ENCODE results near the gene PHF1. TPM values are rescaled to one million over a fixed set of nuclear protein-coding genes. Genes with fewer than 3 reads are reported as not detected.
"Not testable (repeated sequence)": the region's sequence is repeated elsewhere in the genome, so short reads cannot be mapped to it uniquely, and the experiment has no call there.

The PHF1 gene
- total RNA-seq, 2 experiments from 2014 or later = 31.9 to 32.6 TPM

- intact Hi-C loops (cut with micrococcal nuclease) = loop anchor here (5.0 kb wide), 1 partner anchor 34 kb away; no protein-coding TSS in a partner anchor
- no peaks in the 10 kb centered on the region for H3K9me3 Mint-ChIP-seq
- H3K36me3 Mint-ChIP-seq (ENCODE audit: low read depth) = peaks cover 36% of the 10 kb centered on the region
- no peak for TF ChIP-seq CTCF (IDR thresholded peaks at IDR 0.05)
- POLR2A ChIA-PET = interaction anchor here (1.4 to 2.5 kb wide), 3 partner anchors 8 to 14 kb away, joined by 4 to 9 read pairs (median 5); no protein-coding TSS in a partner anchor
- peak overlapping the region; percentile 89 for H3K4me3 Mint-ChIP-seq
- ATAC-seq (no peak), DNase-seq (no peak)
- no peak overlapping the region for H3K27ac Mint-ChIP-seq
- CTCF ChIA-PET = no interaction called here
- peaks cover 36% of the 10 kb centered on the region for H3K4me1 Mint-ChIP-seq (ENCODE audit: low read depth)
- no peaks in the 10 kb centered on the region for H3K27me3 Mint-ChIP-seq
Measured at GRCh38 chr6:33392979-33393378, 17.8 kb upstream of the PHF1 start.

- CTCF ChIA-PET = interaction anchor here (1.2 to 2.6 kb wide), 2 partner anchors 10 to 12 kb away, joined by 3 to 7 read pairs; no protein-coding TSS in a partner anchor
- POLR2A ChIA-PET = no interaction called here
- no peaks in the 10 kb centered on the region for H3K9me3 Mint-ChIP-seq
- TF ChIP-seq CTCF (IDR thresholded peaks at IDR 0.05) = no peak
- H3K36me3 Mint-ChIP-seq (ENCODE audit: low read depth) = peaks cover 58% of the 10 kb centered on the region
- no peak overlapping the region for H3K4me3 Mint-ChIP-seq
- H3K27ac Mint-ChIP-seq = no peak overlapping the region
- ATAC-seq (no peak), DNase-seq (no peak)
- intact Hi-C loops (cut with micrococcal nuclease) = no loop called here
- no peaks in the 10 kb centered on the region for H3K27me3 Mint-ChIP-seq
- H3K4me1 Mint-ChIP-seq (ENCODE audit: low read depth) = peaks cover 25% of the 10 kb centered on the region
Measured at GRCh38 chr6:33397541-33397940, 13.3 kb upstream of the PHF1 start.

GRCh38 chr6:33398601-33399000 is 12.2 kb upstream of the PHF1 start:
- H3K4me3 Mint-ChIP-seq; CTCF ChIA-PET; DNase-seq; POLR2A ChIA-PET; H3K27ac Mint-ChIP-seq; ATAC-seq; H3K27me3 Mint-ChIP-seq; intact Hi-C loops (cut with micrococcal nuclease); H3K9me3 Mint-ChIP-seq: not testable (repeated sequence)
- Mint-ChIP-seq H3K4me1 (ENCODE audit: low read depth) (peaks cover 18% of the 10 kb centered on the region), H3K36me3 (ENCODE audit: low read depth) (peaks cover 60% of the 10 kb centered on the region)

GRCh38 chr6:33399881-33400280 is 10.9 kb upstream of the PHF1 start:
- H3K36me3 Mint-ChIP-seq (ENCODE audit: low read depth) = peaks cover 64% of the 10 kb centered on the region
- H3K27me3 Mint-ChIP-seq; H3K27ac Mint-ChIP-seq; H3K9me3 Mint-ChIP-seq; POLR2A ChIA-PET; ATAC-seq; H3K4me1 Mint-ChIP-seq (ENCODE audit: low read depth); H3K4me3 Mint-ChIP-seq; DNase-seq; intact Hi-C loops (cut with micrococcal nuclease): not testable (repeated sequence)
- CTCF ChIA-PET = interaction anchor here (1.0 kb wide), 1 partner anchor 11 kb away, joined by 3 read pairs; no protein-coding TSS in a partner anchor

- intact Hi-C loops (cut with micrococcal nuclease) = no loop called here
- no peaks in the 10 kb centered on the region for H3K9me3 Mint-ChIP-seq
- peaks cover 11% of the 10 kb centered on the region for H3K4me1 Mint-ChIP-seq (ENCODE audit: low read depth)
- TF ChIP-seq CTCF (IDR thresholded peaks at IDR 0.05) = no peak
- no peak overlapping the region for H3K27ac Mint-ChIP-seq
- POLR2A ChIA-PET = interaction anchor here (1.1 to 1.5 kb wide), 3 partner anchors 10 to 82 kb away, joined by 3 to 5 read pairs (median 4); no protein-coding TSS in a partner anchor
- CTCF ChIA-PET = interaction anchor here (1.3 kb wide), 1 partner anchor 127 kb away, joined by 3 read pairs; no protein-coding TSS in a partner anchor
- H3K27me3 Mint-ChIP-seq = no peaks in the 10 kb centered on the region
- ATAC-seq (no peak), DNase-seq (no peak)
- no peak overlapping the region for H3K4me3 Mint-ChIP-seq
- peaks cover 69% of the 10 kb centered on the region for H3K36me3 Mint-ChIP-seq (ENCODE audit: low read depth)
Measured at GRCh38 chr6:33404884-33405283, 5.9 kb upstream of the PHF1 start.

- Mint-ChIP-seq H3K4me1 (ENCODE audit: low read depth) (peaks cover 13% of the 10 kb centered on the region), H3K36me3 (ENCODE audit: low read depth) (peaks cover 63% of the 10 kb centered on the region), H3K9me3 (no peaks in the 10 kb centered on the region), H3K27ac (no peak overlapping the region), H3K27me3 (no peaks in the 10 kb centered on the region), H3K4me3 (no peak overlapping the region)
- ATAC-seq (no peak), DNase-seq (no peak)
- ChIA-PET POLR2A (interaction anchor here (1.1 to 1.5 kb wide), 4 partner anchors 11 to 82 kb away, joined by 3 to 5 read pairs (median 4); no protein-coding TSS in a partner anchor), CTCF (interaction anchor here (1.3 kb wide), 1 partner anchor 128 kb away, joined by 3 read pairs; no protein-coding TSS in a partner anchor)
- no peak for TF ChIP-seq CTCF (IDR thresholded peaks at IDR 0.05)
- intact Hi-C loops (cut with micrococcal nuclease) = no loop called here
Measured at GRCh38 chr6:33405386-33405940, 5.4 kb upstream of the PHF1 start.

All from activated CD8-positive, alpha-beta T cell treated with anti-CD3 and anti-CD28 coated beads for 36 hours (primary cell).